ENCODE measurements around the gene LYSET. TPM values are rescaled to one million over a fixed set of nuclear protein-coding genes. Genes with fewer than 3 reads are reported as not detected.

Gene LYSET
- total and polyA plus RNA-seq, 7 donors, result 10.0 to 58.3 (median 16.9) TPM

Other genes starting within 250 kb of the LYSET start
- 10 to 100 TPM; 39.8 to 68.8 (median 54.3) TPM for gene ITPK1, start 69.4 kb upstream of the LYSET start, total RNA-seq
- gene ITPK1, start 69.4 kb upstream of the LYSET start, polyA plus RNA-seq, result 10 to 100 TPM; 55.3 to 75.4 (median 71.2) TPM
- 10 to 100 TPM; 31.3 to 65.3 (median 60.1) TPM for gene MOAP1, start 420 bp upstream of the LYSET start, total RNA-seq
- gene MOAP1, start 420 bp upstream of the LYSET start, polyA plus RNA-seq, result 10 to 100 TPM; 19.7 to 27.0 (median 22.9) TPM
- gene GON7, start 21.7 kb downstream of the LYSET start, total RNA-seq, result 10 to 100 TPM in 3 of 4 donors, 1 to 10 TPM in 1; 8.6 to 20.2 (median 11.8) TPM
- gene GON7, start 21.7 kb downstream of the LYSET start, polyA plus RNA-seq, result 10 to 100 TPM; 29.2 to 80.7 (median 51.7) TPM
- gene UBR7, start 21.9 kb downstream of the LYSET start, total RNA-seq, result 10 to 100 TPM; 15.5 to 32.1 (median 27.2) TPM
- 10 to 100 TPM; 17.3 to 25.4 (median 19.8) TPM for gene UBR7, start 21.9 kb downstream of the LYSET start, polyA plus RNA-seq
- 10 to 100 TPM; 30.3 to 50.7 (median 43.3) TPM for gene BTBD7, start 147.7 kb downstream of the LYSET start, total RNA-seq
- gene BTBD7, start 147.7 kb downstream of the LYSET start, polyA plus RNA-seq, result 10 to 100 TPM in 2 of 3 donors, 1 to 10 TPM in 1; 7.8 to 12.0 (median 11.1) TPM
- gene COX8C, start 161.9 kb downstream of the LYSET start, total RNA-seq, result not detected
- gene COX8C, start 161.9 kb downstream of the LYSET start, polyA plus RNA-seq, result not detected
- 1 to 10 TPM in 2 of 4 donors, under 1 TPM in 2; 0.33 to 1.4 (median 0.96) TPM for gene UNC79, start 245.6 kb downstream of the LYSET start, total RNA-seq
- under 1 TPM in 1 of 3 donors, not detected in 2; 0.15 TPM for gene UNC79, start 245.6 kb downstream of the LYSET start, polyA plus RNA-seq

Data from sigmoid colon (tissue), 7 donors.